HG02840 (cell line): ENCODE data around the gene RHBG.

Experiments
- ATAC-seq: cut with Tn5 transposase; IDR thresholded peaks from one replicate; pipeline ENCODE4 v1.9.1; 2021; ENCODE audit warnings: mild to moderate bottlenecking, moderate library complexity, moderate number of reproducible peaks; ENCODE audit not compliant: unreplicated experiment, low FRiP score

The RHBG gene

GRCh38 chr1:156421939-156422601 lies 53.1 kb downstream of the RHBG start:
- ATAC-seq, result no peak

- no peak for ATAC-seq
These were observed 53.6 kb downstream of the RHBG start for GRCh38 chr1:156422602-156423091.

GRCh38 chr1:156423422-156424352 lies 54.7 kb downstream of the RHBG start:
- no peak for ATAC-seq

- no peak for ATAC-seq
These were observed 55.9 kb downstream of the RHBG start for GRCh38 chr1:156424806-156425432.

- ATAC-seq, result no peak
These were observed 56.9 kb downstream of the RHBG start for GRCh38 chr1:156425943-156426342.

GRCh38 chr1:156427957-156428356 lies 58.9 kb downstream of the RHBG start:
- no peak for ATAC-seq

GRCh38 chr1:156428746-156429288 lies 59.8 kb downstream of the RHBG start:
- ATAC-seq, result no peak

- no peak for ATAC-seq
These were observed 60.5 kb downstream of the RHBG start for GRCh38 chr1:156429313-156430060.

GRCh38 chr1:156430303-156430702 lies 61.3 kb downstream of the RHBG start:
- ATAC-seq, result no peak

GRCh38 chr1:156430866-156431265 lies 61.9 kb downstream of the RHBG start:
- ATAC-seq, result no peak

GRCh38 chr1:156431366-156431765 lies 62.4 kb downstream of the RHBG start:
- no peak for ATAC-seq

- ATAC-seq, result no peak
These were observed 63.0 kb downstream of the RHBG start for GRCh38 chr1:156431769-156432668.

- ATAC-seq, result no peak
These were observed 63.6 kb downstream of the RHBG start for GRCh38 chr1:156432669-156433018.

GRCh38 chr1:156433032-156433431 lies 64.0 kb downstream of the RHBG start:
- ATAC-seq, result no peak

GRCh38 chr1:156433602-156434001 lies 64.6 kb downstream of the RHBG start:
- ATAC-seq, result no peak
